Activated CD8-positive, alpha-beta memory T cell treated with anti-CD3 and anti-CD28 coated beads, Interleukin-2, amount 50 U/mL, for 24 hours (primary cell): ENCODE data around the gene ULBP3.

Source experiments
- DNase-seq: peaks from one replicate; pipeline ENCODE4 v3.0.0-alpha.2; 2020; ENCODE audit errors: extremely low read depth

Gene ULBP3

GRCh38 chr6:150068720-150069648, at the start of gene ULBP3:
Gene ULBP3 (minus strand): TSS chr6:150069121. CDS start chr6:150069066, 55 bp downstream.
- peak; percentile 36 for DNase-seq

GRCh38 chr6:150118627-150119026, 49.7 kb upstream of the ULBP3 start:
- no peak for DNase-seq

- DNase-seq: no peak
Measured at GRCh38 chr6:150118203-150118602, 49.3 kb upstream of the ULBP3 start.

GRCh38 chr6:150116200-150116800, 47.4 kb upstream of the ULBP3 start:
- no peak for DNase-seq

- no peak for DNase-seq
Measured at GRCh38 chr6:150115769-150116168, 46.8 kb upstream of the ULBP3 start.

- DNase-seq: no peak
Measured at GRCh38 chr6:150112233-150112632, 43.3 kb upstream of the ULBP3 start.

GRCh38 chr6:150102750-150103270, 33.9 kb upstream of the ULBP3 start:
- DNase-seq: no peak

GRCh38 chr6:150100745-150101144, 31.8 kb upstream of the ULBP3 start:
- no peak for DNase-seq

- no peak for DNase-seq
Measured at GRCh38 chr6:150099953-150100352, 31.0 kb upstream of the ULBP3 start.

- DNase-seq: no peak
Measured at GRCh38 chr6:150099546-150099945, 30.6 kb upstream of the ULBP3 start.

GRCh38 chr6:150098155-150098554, 29.2 kb upstream of the ULBP3 start:
- no peak for DNase-seq

- DNase-seq: no peak
Measured at GRCh38 chr6:150093397-150093796, 24.5 kb upstream of the ULBP3 start.

- no peak for DNase-seq
Measured at GRCh38 chr6:150091476-150091875, 22.6 kb upstream of the ULBP3 start.

- DNase-seq: no peak
Measured at GRCh38 chr6:150090328-150090727, 21.4 kb upstream of the ULBP3 start.

- DNase-seq: no peak
Measured at GRCh38 chr6:150088481-150089154, 19.7 kb upstream of the ULBP3 start.

- DNase-seq: no peak
Measured at GRCh38 chr6:150087336-150087735, 18.4 kb upstream of the ULBP3 start.

GRCh38 chr6:150086026-150086425, 17.1 kb upstream of the ULBP3 start:
- no peak for DNase-seq

- no peak for DNase-seq
Measured at GRCh38 chr6:150084426-150084825, 15.5 kb upstream of the ULBP3 start.

- no peak for DNase-seq
Measured at GRCh38 chr6:150083839-150084238, 14.9 kb upstream of the ULBP3 start.

GRCh38 chr6:150081702-150082101, 12.8 kb upstream of the ULBP3 start:
- no peak for DNase-seq

- no peak for DNase-seq
Measured at GRCh38 chr6:150079604-150080003, 10.7 kb upstream of the ULBP3 start.

GRCh38 chr6:150078788-150079187, 9.9 kb upstream of the ULBP3 start:
- no peak for DNase-seq
